HG02759 (cell line): ENCODE measurements around the gene CAPN9.
"Not testable (repeated sequence)": the region's sequence is repeated elsewhere in the genome, so short reads cannot be mapped to it uniquely, and the experiment has no call there.

Experiments
- ATAC-seq: cut with Tn5 transposase; IDR thresholded peaks from one replicate; pipeline ENCODE4 v1.9.1; 2021; ENCODE audit warnings: mild to moderate bottlenecking, moderate library complexity; ENCODE audit not compliant: unreplicated experiment

Gene CAPN9

DNA sequence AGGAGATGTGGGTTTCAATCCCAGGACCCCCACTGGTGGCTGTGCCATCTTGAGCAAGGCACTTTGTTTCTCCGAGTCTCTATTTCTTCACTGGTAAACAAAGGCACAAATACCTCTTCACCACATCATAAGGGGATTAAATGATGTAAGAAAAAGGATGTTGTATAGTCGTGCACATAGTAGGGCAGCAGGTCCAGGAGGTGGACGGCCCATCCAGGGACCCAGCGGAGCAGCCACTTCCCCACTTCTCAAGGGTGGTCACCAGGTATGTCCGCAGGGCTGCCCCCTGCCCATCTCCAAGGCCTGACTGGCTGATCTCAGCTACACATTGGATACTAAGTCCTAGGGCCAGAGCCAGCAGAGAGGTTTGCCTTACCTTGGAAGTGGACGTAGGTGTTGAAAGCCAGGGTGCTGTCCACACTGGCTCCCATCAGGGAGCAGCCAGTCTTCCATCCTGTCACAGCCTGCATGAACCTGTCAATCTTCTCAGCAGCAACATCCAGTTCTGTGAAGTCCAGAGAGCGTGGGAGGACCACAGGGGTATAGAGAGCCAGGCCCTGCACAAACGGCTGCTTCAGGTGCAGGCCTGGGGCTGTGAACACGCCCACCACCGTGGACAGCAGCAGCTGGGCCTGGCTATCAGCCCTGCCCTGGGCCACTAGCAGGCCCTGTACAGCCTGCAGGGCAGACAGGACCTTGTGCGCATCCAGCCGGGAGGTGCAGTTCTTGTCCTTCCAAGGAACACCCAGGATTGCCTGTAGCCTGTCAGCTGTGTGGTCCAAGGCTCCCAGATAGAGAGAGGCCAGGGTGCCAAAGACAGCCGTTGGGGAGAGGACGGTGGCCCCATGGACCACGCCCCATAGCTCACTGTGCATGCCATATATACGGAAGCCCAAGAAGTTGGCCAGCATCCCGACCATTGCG lies 37.3 kb upstream of the CAPN9 start:
- ATAC-seq = no peak

- ATAC-seq = no peak
These were observed 36.7 kb upstream of the CAPN9 start for GRCh38 chr1:230710543-230710904.

DNA sequence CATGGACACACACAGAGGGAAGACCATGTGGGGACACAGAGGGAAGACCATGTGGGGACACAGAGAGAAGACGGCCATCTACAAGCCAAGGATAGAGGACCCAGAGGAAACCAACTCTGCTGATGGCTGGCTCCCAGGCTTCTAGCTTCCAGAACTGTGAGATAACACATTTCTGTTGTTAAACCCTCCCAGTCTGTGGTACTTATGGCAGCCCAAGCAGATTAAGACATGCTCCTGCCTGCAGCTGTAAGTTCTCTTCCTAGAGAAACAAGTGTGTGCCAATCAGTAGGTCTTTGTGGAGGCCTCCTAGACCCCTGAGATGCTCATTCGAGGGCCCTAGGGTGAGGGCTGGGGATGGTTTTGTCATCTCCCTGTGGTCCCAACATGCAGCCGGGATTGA lies 35.9 kb upstream of the CAPN9 start:
- no peak for ATAC-seq

DNA sequence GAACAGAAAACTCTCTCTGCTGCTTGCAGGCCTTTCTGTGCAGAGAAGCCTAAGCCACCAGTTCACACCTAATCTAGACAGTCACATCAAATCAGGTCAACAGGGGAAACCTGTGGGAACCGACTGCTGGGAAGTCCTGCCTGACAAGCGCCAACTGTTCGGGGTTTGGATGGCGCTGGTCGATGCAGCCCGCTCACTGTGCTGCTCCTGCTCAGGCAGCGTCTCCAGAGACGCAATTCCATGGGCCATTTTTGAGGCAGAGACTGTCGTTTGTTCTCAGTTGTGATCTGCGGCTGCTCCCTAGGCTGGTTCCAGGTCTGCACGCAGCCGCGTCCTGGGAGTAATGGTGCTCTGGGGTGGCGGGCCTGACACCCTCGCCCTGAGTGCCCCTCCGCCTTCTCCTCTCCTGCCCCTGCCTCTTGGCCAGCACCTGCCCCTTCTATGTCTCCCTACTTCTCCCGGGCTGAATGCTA lies 34.7 kb upstream of the CAPN9 start:
- no peak for ATAC-seq

- no peak for ATAC-seq
These were observed 34.0 kb upstream of the CAPN9 start for GRCh38 chr1:230713138-230713537.

- ATAC-seq = no peak
These were observed 33.7 kb upstream of the CAPN9 start for GRCh38 chr1:230713547-230713914.

GRCh38 chr1:230713915-230714764 lies 33.0 kb upstream of the CAPN9 start, which contains the start of gene AGT:
TSS of gene AGT (minus strand) at chr1:230714122. CDS start at chr1:230710823, 3,299 bp downstream.
- ATAC-seq = no peak

- ATAC-seq = no peak
These were observed 31.7 kb upstream of the CAPN9 start for GRCh38 chr1:230715510-230715909.

DNA sequence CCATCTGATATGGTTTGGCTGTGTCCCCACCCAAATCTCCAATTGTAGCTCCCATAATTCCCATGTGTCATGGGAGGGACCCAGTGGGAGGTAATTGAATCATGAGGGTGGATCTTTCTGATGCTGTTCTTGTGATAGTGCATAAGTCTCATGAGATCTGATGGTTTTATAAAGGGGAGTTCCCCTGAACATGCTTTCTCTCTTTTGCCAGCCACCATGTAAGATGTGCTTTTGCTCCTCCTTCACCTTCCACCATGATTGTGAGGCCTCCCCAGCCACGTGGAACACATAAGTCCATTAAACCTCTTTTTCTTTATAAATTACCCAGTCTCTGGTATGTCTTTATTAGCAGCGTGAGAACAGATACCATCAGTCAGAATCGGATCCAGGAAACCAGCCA lies 30.7 kb upstream of the CAPN9 start:
- not testable (repeated sequence) for ATAC-seq

DNA sequence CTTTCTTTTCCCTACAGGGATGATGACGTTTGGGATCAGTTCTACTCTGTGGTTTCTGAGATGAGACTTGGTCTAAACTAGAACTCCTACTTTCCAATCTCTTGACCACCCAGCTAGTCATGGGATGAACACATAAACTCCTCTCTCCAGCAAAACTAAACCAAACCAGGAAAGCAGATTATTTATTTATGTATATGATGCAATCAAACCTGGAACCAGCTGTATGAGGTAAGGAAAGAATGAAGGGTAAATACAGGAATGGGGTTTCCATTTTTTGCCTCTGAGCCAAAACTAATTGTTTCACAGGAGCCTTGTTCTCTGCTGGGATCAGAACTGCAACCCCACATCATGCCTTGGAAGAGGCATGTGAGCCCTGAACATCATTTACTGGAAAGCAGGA lies 29.9 kb upstream of the CAPN9 start:
- ATAC-seq = no peak

- not testable (repeated sequence) for ATAC-seq
These were observed 25.2 kb upstream of the CAPN9 start for GRCh38 chr1:230721849-230722522.

DNA sequence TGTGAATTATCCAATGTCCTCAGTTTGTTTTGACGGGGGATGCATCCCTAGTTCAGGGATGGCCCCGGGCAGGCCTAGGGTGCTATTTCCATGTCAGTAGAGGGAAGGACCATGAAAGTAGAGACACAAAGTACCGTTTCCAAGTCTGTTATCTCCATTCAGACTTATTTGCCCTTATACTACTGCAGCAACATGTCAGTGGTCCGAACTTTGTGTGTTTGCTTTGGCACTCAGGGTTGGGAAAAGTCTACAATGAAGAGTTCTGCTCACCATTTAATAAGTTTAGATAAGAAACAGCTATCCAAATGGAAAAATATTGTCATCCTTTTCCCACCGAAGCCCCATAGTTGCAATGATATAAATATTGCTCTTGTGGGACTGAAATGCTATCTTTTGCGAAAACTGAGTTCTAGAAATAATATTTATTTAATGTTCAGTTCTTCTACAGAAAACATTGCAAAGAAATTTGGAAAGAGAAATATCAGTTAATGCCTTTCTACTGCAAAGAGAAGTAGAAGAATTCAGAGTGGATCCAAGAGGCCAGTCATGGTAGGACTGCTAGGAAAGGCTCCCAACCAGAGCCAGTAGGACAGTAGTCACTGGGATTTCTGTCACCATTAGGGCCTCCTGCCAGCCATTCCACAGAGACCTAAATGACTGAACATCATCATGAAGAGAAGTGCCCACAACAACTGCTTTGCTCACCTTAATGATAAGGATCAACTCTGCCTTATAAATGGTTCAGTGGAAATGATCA lies 21.8 kb upstream of the CAPN9 start:
- ATAC-seq = no peak

- ATAC-seq = no peak
These were observed 18.3 kb upstream of the CAPN9 start for GRCh38 chr1:230728710-230729392.

DNA sequence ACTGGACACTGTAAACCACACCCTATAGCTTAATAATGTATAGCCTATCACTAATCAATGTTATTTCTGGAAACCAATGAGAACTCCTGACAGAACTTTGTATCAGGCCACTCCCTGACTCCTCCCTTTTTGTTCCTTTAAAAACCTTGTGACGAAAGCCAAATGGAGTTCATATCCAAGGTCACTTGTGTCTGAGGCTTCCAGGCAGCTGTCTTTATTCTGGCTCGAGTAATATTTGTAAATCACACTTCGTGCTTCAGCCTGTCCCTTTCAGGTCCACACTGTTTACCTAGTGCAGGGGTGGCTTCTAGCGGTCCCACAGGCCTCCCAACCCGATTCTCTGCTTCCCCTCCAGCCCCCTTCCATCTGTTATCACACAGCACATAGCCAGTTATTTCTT lies 16.2 kb upstream of the CAPN9 start:
- ATAC-seq = no peak

- no peak for ATAC-seq
These were observed 11.7 kb upstream of the CAPN9 start for GRCh38 chr1:230735447-230735846.

- ATAC-seq = no peak
These were observed 9.4 kb upstream of the CAPN9 start for GRCh38 chr1:230737622-230738262.

DNA sequence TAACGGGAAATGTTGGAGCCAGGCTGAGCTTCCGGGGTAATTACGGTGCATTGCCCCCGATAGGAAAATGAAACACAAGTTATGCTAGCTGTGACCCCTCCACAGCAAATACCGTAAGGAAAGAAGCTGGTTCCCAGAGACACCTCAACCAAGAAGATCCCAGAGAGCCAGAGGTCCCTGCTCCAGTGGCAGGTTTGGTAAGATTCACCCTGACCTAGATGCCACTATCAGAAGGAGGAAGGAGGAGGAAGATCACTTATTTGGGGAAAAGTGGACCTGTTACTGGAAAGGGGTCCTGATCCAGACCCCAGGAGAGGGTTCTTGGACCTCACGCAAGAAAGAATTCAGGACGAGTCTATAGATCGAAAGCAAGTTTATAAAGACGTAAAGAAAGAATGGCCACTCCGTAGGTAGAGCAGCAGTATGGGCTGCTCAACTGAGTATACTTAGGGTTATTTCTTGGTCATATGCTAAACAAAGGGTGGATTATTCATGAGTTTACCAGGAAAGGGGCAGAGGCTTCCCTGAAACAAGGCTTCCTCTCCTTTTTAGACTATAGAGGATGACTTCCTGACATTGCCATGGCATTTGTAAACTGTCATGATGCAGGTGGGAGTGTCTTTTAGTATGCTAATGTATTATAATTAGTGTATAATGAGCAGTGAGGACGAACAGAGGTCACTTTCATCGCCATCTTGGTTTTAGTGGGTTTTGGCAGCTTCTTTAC lies 7.5 kb upstream of the CAPN9 start:
- ATAC-seq = no peak

GRCh38 chr1:230743899-230744298 lies 3.3 kb upstream of the CAPN9 start:
- no peak for ATAC-seq

DNA sequence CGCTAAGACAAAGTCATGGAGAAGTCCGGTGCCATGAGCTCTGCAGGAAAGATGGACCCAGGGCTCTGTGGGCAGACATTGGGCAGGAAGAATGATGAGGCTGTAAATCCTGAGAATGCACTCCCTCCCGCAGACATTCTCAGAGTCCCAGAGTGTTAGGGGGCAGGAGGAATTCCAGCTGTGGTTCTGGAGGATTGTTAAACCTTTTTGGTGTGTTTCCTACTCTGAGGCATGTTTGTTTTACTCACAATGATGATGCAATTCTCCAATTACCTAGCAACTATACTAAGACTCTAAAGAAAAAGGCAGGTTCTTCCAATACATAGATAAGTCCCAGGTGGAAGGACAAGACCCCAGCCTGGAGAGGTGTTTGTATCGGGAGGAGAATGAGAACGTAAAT lies 2.8 kb upstream of the CAPN9 start:
- ATAC-seq = no peak
